K562 (cell line): Measurements from ENCODE around the gene FBXL13. TPM values are rescaled to one million over a fixed set of nuclear protein-coding genes. Genes with fewer than 3 reads are reported as not detected.

Experiments
- ATAC-seq: fragments of 200-7000 bp; cut with Tn5 transposase; 3 replicates; pipeline ENCODE4 v1.9.1; 2020; ENCODE audit warnings: moderate library complexity
- BruUV-seq: library from RNA; stranded (reverse); fragments of 400-500 nt; replicated peaks from 2 replicates; lab custom pipeline; 2021; lab: Mats Ljungman, UMichigan
- CTCF ChIA-PET: fragments of 300-600 bp; formaldehyde crosslinking; extraction: SDS; loops from one replicate; lab custom pipeline; 2021; ENCODE audit warnings: low intra/inter-chr PET ratio; lab: Yijun Ruan, JAX
- POLR2A ChIA-PET: fragments of 300-600, 350-650 bp; sonication (Branson Sonifier 250); formaldehyde crosslinking; extraction: SDS; loops from one replicate; lab custom pipeline; 2021; ENCODE audit warnings: antibody characterized with exemption, inconsistent platforms; lab: Yijun Ruan, JAX
- DNase-seq, 4 experiments: peaks; one replicate each; pipeline versions ENCODE4 v3.0.0 to v3.0.0-alpha.2; 2011 to 2018; ENCODE audit warnings: low spot score in 3 of 4, mixed read lengths in 3 of 4; ENCODE audit errors: extremely low read depth in 1 of 4
- FAIRE-seq: peaks from 2 replicates; lab custom pipeline; 2011; peaks lifted over from hg19 to GRCh38; lab: Jason Lieb, UNC
- H2AFZ ChIP-seq: 2 replicates; pipeline ENCODE4 v1.6.0; 2011; ENCODE audit warnings: low read depth, low read length, control low read depth, inconsistent platforms
- H3K27ac ChIP-seq: fragments of 200-600 bp; 3 replicates; pipeline ENCODE4 v1.8.0; 2011; ENCODE audit warnings: low read depth, mild to moderate bottlenecking, control low read depth, inconsistent platforms, low read length, moderate library complexity, mixed read lengths; ENCODE audit errors: extremely low read depth
- H3K27me3 ChIP-seq, 2 experiments: fragments of 300-600 bp in 1 of 2; 2 replicates in 1 of 2; 3 replicates in 1 of 2; pipeline versions ENCODE4 v1.6.0 to v1.8.0; 2011; ENCODE audit warnings: inconsistent platforms in 2 of 2, low read length in 2 of 2, mild to moderate bottlenecking in 1 of 2, mixed read lengths in 1 of 2, moderate library complexity in 1 of 2; ENCODE audit not compliant: control insufficient read depth in 2 of 2, insufficient read depth in 2 of 2
- H3K36me3 ChIP-seq: fragments of 300-600 bp; 3 replicates; pipeline ENCODE4 v1.8.0; 2011; ENCODE audit warnings: mild to moderate bottlenecking, low read length, inconsistent platforms; ENCODE audit not compliant: control insufficient read depth, insufficient read depth
- H3K4me1 ChIP-seq, 2 experiments: fragments of 200-600 bp in 1 of 2; replicated peaks in 1 of 2; 2 replicates in 1 of 2; 3 replicates in 1 of 2; pipeline versions ENCODE4 v1.5.1 to v1.8.0; 2011; ENCODE audit warnings: inconsistent platforms in 2 of 2, low read length in 2 of 2, mild to moderate bottlenecking in 1 of 2, mixed read lengths in 1 of 2, moderate library complexity in 1 of 2; ENCODE audit not compliant: control insufficient read depth in 2 of 2, insufficient read depth in 2 of 2
- H3K4me2 ChIP-seq: 2 replicates; pipeline ENCODE4 v1.6.1; 2011; ENCODE audit warnings: low read length, control low read depth, inconsistent platforms, mixed read lengths; ENCODE audit not compliant: insufficient read depth
- H3K4me3 ChIP-seq: fragments of 200-600 bp; sonication (generic), shearing (Covaris generic); 2 replicates; pipeline ENCODE4 v1.5.1; 2016; ENCODE audit warnings: control low read depth, inconsistent platforms
- H3K79me2 ChIP-seq: fragments of 200-600 bp; 3 replicates; pipeline ENCODE4 v1.8.0; 2011; ENCODE audit warnings: low read length, inconsistent platforms; ENCODE audit not compliant: control insufficient read depth, insufficient read depth
- H3K9ac ChIP-seq, 2 experiments: 2 replicates each; pipeline versions ENCODE4 v1.6.0 to v1.6.1; 2011; ENCODE audit warnings: low read depth in 2 of 2, low read length in 2 of 2, control low read depth in 1 of 2, inconsistent platforms in 1 of 2, mild to moderate bottlenecking in 1 of 2, mixed read lengths in 1 of 2; ENCODE audit not compliant: insufficient read depth in 1 of 2
- H3K9me1 ChIP-seq: one replicate; pipeline ENCODE4 v1.6.0; 2011; ENCODE audit warnings: inconsistent platforms, mild to moderate bottlenecking, low read length, moderate library complexity; ENCODE audit not compliant: control insufficient read depth, insufficient read depth
- H3K9me3 ChIP-seq: replicated peaks from 2 replicates; pipeline ENCODE4 v1.5.1; 2011; ENCODE audit warnings: low read depth, low read length, inconsistent platforms; ENCODE audit not compliant: control insufficient read depth, insufficient read depth
- H4K20me1 ChIP-seq: replicated peaks from 2 replicates; pipeline ENCODE4 v1.6.1; 2011; ENCODE audit warnings: low read length, inconsistent platforms, mixed read lengths; ENCODE audit not compliant: control insufficient read depth, insufficient read depth
- ELF4 ChIP-seq: fragments of 450-650 bp; formaldehyde crosslinking; IDR thresholded peaks from 2 replicates; pipeline ENCODE4 v1.4.0; 2022; ENCODE audit warnings: missing genetic modification characterization
- GMEB1 ChIP-seq: fragments of 250-450 bp; sonication (Bioruptor Pico); IDR thresholded peaks from 2 replicates; pipeline ENCODE4 v1.4.0; 2020; ENCODE audit warnings: mild to moderate bottlenecking
- LEF1 ChIP-seq: fragments of 450-650 bp; IDR thresholded peaks from 2 replicates; pipeline ENCODE4 v1.6.1; 2016; ENCODE audit warnings: mild to moderate bottlenecking
- MAX ChIP-seq: sonication (generic); formaldehyde crosslinking; IDR thresholded peaks from 2 replicates; pipeline ENCODE4 v1.9.0; 2022; ENCODE audit warnings: mild to moderate bottlenecking, missing genetic modification reagents
- PHF8 ChIP-seq: fragments of 200-600 bp; sonication (generic); IDR thresholded peaks from 2 replicates; pipeline ENCODE4 v1.6.1; 2012; ENCODE audit warnings: mixed run types, mild to moderate bottlenecking, inconsistent platforms, low read length, moderate library complexity, borderline replicate concordance
- RCOR1 ChIP-seq, 2 experiments: IDR thresholded peaks; 2 replicates each; pipeline ENCODE4 v1.6.1; 2012; ENCODE audit warnings: low read depth in 2 of 2, low read length in 2 of 2, borderline replicate concordance in 1 of 2, improper control_type of control experiment in 1 of 2
- SAP30 ChIP-seq: fragments of 200-600 bp; sonication (generic); IDR thresholded peaks from 2 replicates; pipeline ENCODE4 v1.6.1; 2012; ENCODE audit warnings: borderline replicate concordance, low read depth, mild to moderate bottlenecking, moderate library complexity, low read length, control low read depth, inconsistent platforms; ENCODE audit not compliant: insufficient read depth, poor library complexity, severe bottlenecking
- TCF3 ChIP-seq: sonication (generic); formaldehyde crosslinking; IDR thresholded peaks from 2 replicates; pipeline ENCODE4 v1.4.0; 2020; ENCODE audit warnings: mild to moderate bottlenecking, missing genetic modification reagents
- ZBTB2 ChIP-seq: fragments of 450-650 bp; IDR thresholded peaks from 2 replicates; pipeline ENCODE4 v1.6.1; 2016; ENCODE audit warnings: antibody characterized with exemption
- ZNF146 ChIP-seq: IDR thresholded peaks from one replicate; pipeline ENCODE4 v1.6.1; 2018; ENCODE audit warnings: missing compliant biosample characterization; ENCODE audit not compliant: unreplicated experiment
- ZNF316 ChIP-seq: fragments of 450-650 bp; IDR thresholded peaks from 2 replicates; pipeline ENCODE4 v1.6.1; 2016
- ZNF551 ChIP-seq: fragments of 250-450 bp; sonication (Bioruptor Pico); IDR thresholded peaks from 2 replicates; pipeline ENCODE4 v1.5.0; 2021; ENCODE audit warnings: mild to moderate bottlenecking, moderate library complexity
- ZNF639 ChIP-seq, 2 experiments: fragments of 200-800 bp in 1 of 2; sonication (Bioruptor generic) in 1 of 2; sonication (generic) in 1 of 2; formaldehyde crosslinking in 1 of 2; IDR thresholded peaks in 1 of 2; conservative IDR thresholded peaks in 1 of 2; 2 replicates each; pipeline versions ENCODE4 v1.5.0 to v1.6.1; 2016 to 2020; ENCODE audit warnings: missing compliant biosample characterization in 1 of 2, missing genetic modification characterization in 1 of 2, missing genetic modification reagents in 1 of 2
- WGBS: fragments of 100-300 bp; shearing (Covaris generic); methylation state at CpG from one replicate; pipeline ENCODE4 v1.1.6; 2016; ENCODE audit warnings: low coverage, mixed read lengths; ENCODE audit not compliant: insufficient coverage; ENCODE audit errors: missing lambda C conversion rate; 5-methylcytosine and 5-hydroxymethylcytosine counted together
- in situ Hi-C: fragments of 300-500 bp; cut with MboI; formaldehyde crosslinking; loops from 4 replicates; pipeline ENCODE4 v1.15.0; 2018; ENCODE audit warnings: inconsistent platforms, mixed read lengths
- intact Hi-C: fragments of 100-400 bp; cut with micrococcal nuclease; formaldehyde crosslinking; loops from 2 replicates; pipeline ENCODE4 v1.14.2; 2022
- polyA plus RNA-seq, 8 experiments: library from polyadenylated mRNA; depleted of rRNA in 4 of 8; stranded (reverse) in 5 of 8; unstranded in 3 of 8; fragments of >200 nt; fragmentation: Nextera tagmentation in 2 of 8; fragmentation: Illumina TruSeq in 1 of 8; extraction: Ambion mirVana in 2 of 8; extraction: Trizol in 1 of 8; gene quantifications; 2 replicates each; pipeline versions ENCODE4 v1.2.1 to v1.2.3, GENCODE V29; 2011 to 2014; ENCODE audit warnings: inconsistent platforms in 1 of 8, missing spikeins in 1 of 8
- total RNA-seq, 7 experiments: library from RNA; depleted of rRNA in 6 of 7; stranded (reverse); fragments of >200 nt in 6 of 7; fragmentation: Illumina TruSeq in 2 of 7; extraction: Trizol in 2 of 7; gene quantifications; 2 replicates each; pipeline versions ENCODE4 v1.2.1 to v1.2.3, GENCODE V29; 2011 to 2021; ENCODE audit warnings: low replicate concordance in 1 of 7

FBXL13 gene
- total and polyA plus RNA-seq, 9 of the 15 experiments (the other 6 are each of a cell fraction or from before 2014, with no cell fraction given): 16.3 to 55.0 (median 25.4) TPM

- Histone ChIP-seq H3K79me2 (peaks cover 93% of the 10 kb centered on the region), H3K4me3 (peak overlapping the region; percentile 82), H3K36me3 (peaks cover 44% of the 10 kb centered on the region), H3K27ac (peak overlapping the region; percentile 99), H2AFZ (peak overlapping the region; percentile 67), H3K27me3 (no peaks in the 10 kb centered on the region), H4K20me1 (no peaks in the 10 kb centered on the region), H3K9me3 (peaks cover 2% of the 10 kb centered on the region; the same call in 1 of the 2 replicates), H3K4me2 (peak overlapping the region; percentile 100), H3K9me1 (no peaks in the 10 kb centered on the region), H3K9ac (peak overlapping the region; percentile 97 to 99), H3K4me1 (peaks cover 11 to 18% of the 10 kb centered on the region in 2 experiments; a peak in 4 of 5 replicates)
- ChIA-PET POLR2A (interaction anchor here (0.7 to 1.5 kb wide), 3 partner anchors 63 to 146 kb away, joined by 4 to 5 read pairs (median 4); no protein-coding TSS in a partner anchor), CTCF (no interaction called here)
- DNase-seq: peak; percentile 63 to 76 (median 66)
- 0% methylated on average over 15 of the region's 15 CpGs for WGBS
- intact Hi-C loops: loop anchor here (2.0 to 5.0 kb wide), 3 partner anchors 63 to 227 kb away; partner anchors contain the start of gene FAM185A
- peak; percentile 69 for ATAC-seq
- peak; percentile 61 for FAIRE-seq
- no TSS peak for BruUV-seq
- in situ Hi-C loops: no loop called here
- TF ChIP-seq TCF3 (CRISPR knock-in tag) (no peak), ELF4 (CRISPR knock-in tag) (peak; percentile 93), SAP30 (no peak), ZNF551 (no peak), MAX (CRISPR knock-in tag) (no peak), LEF1 (peak; percentile 41; the same call in 1 of the 2 replicates), ZNF146 (CRISPR knock-in tag) (no peak), ZBTB2 (peak; percentile 64), PHF8 (no peak; the same call in 1 of the 2 replicates), ZNF639 (CRISPR knock-in tag; conservative IDR thresholded peaks at IDR 0.05 in 1 of 2, IDR thresholded peaks at IDR 0.05 in 1 of 2) (no peak), GMEB1 (CRISPR knock-in tag) (no peak), ZNF316 (peak; percentile 85), RCOR1 (IDR thresholded peaks at IDR 0.05; ENCODE audit: borderline replicate concordance in 1 of 2, low read depth in 2 of 2, low read length in 2 of 2) (peak in 1 of 2 experiments; percentile 6; a peak in 1 of 4 replicates)
Observed at GRCh38 chr7:102974366-102975236, 100.0 kb downstream of the FBXL13 start.
